Breast epithelium (tissue), 4 donors: ENCODE data around the gene ASB18. TPM values are rescaled to one million over a fixed set of nuclear protein-coding genes. Genes with fewer than 3 reads are reported as not detected.

Experiments
- DNase-seq, 2 donors: peaks; one replicate each; pipeline ENCODE4 v3.0.0-alpha.2; 2019; ENCODE audit warnings: low spot score in 2 of 2
- H3K27ac ChIP-seq, 2 donors: fragments of 200-600 bp; sonication (generic) in 1 of 2; one replicate each; pipeline ENCODE4 v1.5.1; 2016 to 2019; ENCODE audit warnings: mild to moderate bottlenecking in 1 of 2
- H3K27me3 ChIP-seq, 2 donors: fragments of 200-600 bp; sonication (generic) in 1 of 2; one replicate each; pipeline versions ENCODE4 v1.5.1 to v1.6.0; 2017 to 2019; ENCODE audit warnings: control low read depth in 1 of 2, mild to moderate bottlenecking in 1 of 2
- H3K36me3 ChIP-seq: fragments of 200-600 bp; one replicate; pipeline ENCODE4 v1.5.1; 2019
- H3K4me1 ChIP-seq, 2 donors: fragments of 200-600 bp; sonication (generic); one replicate each; pipeline ENCODE4 v1.5.1; 2016 to 2019; ENCODE audit warnings: control low read depth in 1 of 2
- H3K4me3 ChIP-seq, 3 donors: fragments of 200-600 bp; sonication (generic); 1 replicate in 2 of 3; 2 replicates in 1 of 3; pipeline ENCODE4 v1.5.1; 2016 to 2019; ENCODE audit warnings: mild to moderate bottlenecking in 3 of 3, moderate library complexity in 2 of 3
- H3K9me3 ChIP-seq, 2 donors: fragments of 200-600 bp; sonication (generic) in 1 of 2; one replicate each; pipeline ENCODE4 v1.5.1; 2016 to 2019; ENCODE audit warnings: control low read depth in 1 of 2
- CTCF ChIP-seq, 3 donors: fragments of 450-650 bp; IDR thresholded peaks; one replicate each; pipeline ENCODE4 v1.5.1; 2016 to 2017; ENCODE audit warnings: antibody characterized with exemption in 3 of 3, mild to moderate bottlenecking in 3 of 3, moderate library complexity in 3 of 3
- POLR2A ChIP-seq: fragments of 450-650 bp; IDR thresholded peaks from one replicate; pipeline ENCODE4 v1.6.1; 2016; ENCODE audit warnings: antibody characterized with exemption, mild to moderate bottlenecking, moderate library complexity
- POLR2AphosphoS5 ChIP-seq, 3 donors: sonication (generic); formaldehyde crosslinking; IDR thresholded peaks; one replicate each; pipeline ENCODE4 v1.6.1; 2017; ENCODE audit warnings: antibody characterized with exemption in 3 of 3
- intact Hi-C: fragments of 100-400 bp; cut with DNase I; formaldehyde crosslinking; loops from one replicate; pipeline ENCODE4 v1.15.1; 2023; ENCODE audit warnings: low total_unique reads
- total RNA-seq, 3 donors: library from RNA; depleted of rRNA; stranded (reverse); fragments of >200 nt; gene quantifications; one replicate each; pipeline ENCODE4 v1.1.0, GENCODE V29; 2016

The ASB18 gene
- total RNA-seq, 3 donors from 2014 or later: not detected

- no peak for TF ChIP-seq POLR2A
- no peak for DNase-seq
- intact Hi-C loops: no loop called here
- no peaks in the 10 kb centered on the region for H3K9me3 ChIP-seq
- H3K27me3 ChIP-seq: peaks cover 0 to 42% of the 10 kb centered on the region in 2 donors
- H3K4me1 ChIP-seq: no peaks in the 10 kb centered on the region
- H3K4me3 ChIP-seq: no peak overlapping the region
- H3K36me3 ChIP-seq: no peaks in the 10 kb centered on the region
- no peak overlapping the region for H3K27ac ChIP-seq
Measured at GRCh38 chr2:236215761-236216333, 48.4 kb downstream of the ASB18 start.

- intact Hi-C loops: no loop called here
- no peaks in the 10 kb centered on the region for H3K9me3 ChIP-seq
- peaks cover 0 to 42% of the 10 kb centered on the region in 2 donors for H3K27me3 ChIP-seq
- no peaks in the 10 kb centered on the region for H3K36me3 ChIP-seq
- DNase-seq: no peak
- TF ChIP-seq CTCF (IDR thresholded peaks at IDR 0.05) (no peak), POLR2A (no peak), POLR2AphosphoS5 (IDR thresholded peaks at IDR 0.05) (no peak)
- H3K4me3 ChIP-seq: no peak overlapping the region
- H3K27ac ChIP-seq: no peak overlapping the region
- no peaks in the 10 kb centered on the region for H3K4me1 ChIP-seq
Measured at GRCh38 chr2:236215196-236215595, 49.0 kb downstream of the ASB18 start.

- Histone ChIP-seq H3K4me3 (no peak overlapping the region), H3K36me3 (no peaks in the 10 kb centered on the region), H3K27ac (no peak overlapping the region), H3K4me1 (no peaks in the 10 kb centered on the region), H3K27me3 (peaks cover 0 to 46% of the 10 kb centered on the region in 2 donors), H3K9me3 (no peaks in the 10 kb centered on the region)
- no peak for DNase-seq
- TF ChIP-seq POLR2AphosphoS5 (IDR thresholded peaks at IDR 0.05) (no peak), CTCF (IDR thresholded peaks at IDR 0.05) (no peak), POLR2A (no peak)
- intact Hi-C loops: no loop called here
Measured at GRCh38 chr2:236214376-236214995, 49.7 kb downstream of the ASB18 start.

- no peaks in the 10 kb centered on the region for H3K36me3 ChIP-seq
- H3K27ac ChIP-seq: no peak overlapping the region
- H3K9me3 ChIP-seq: peaks cover 0 to 6% of the 10 kb centered on the region in 2 donors
- H3K4me1 ChIP-seq: no peaks in the 10 kb centered on the region
- TF ChIP-seq POLR2A (no peak), CTCF (IDR thresholded peaks at IDR 0.05) (no peak), POLR2AphosphoS5 (IDR thresholded peaks at IDR 0.05) (no peak)
- no peak overlapping the region for H3K4me3 ChIP-seq
- H3K27me3 ChIP-seq: peaks cover 0 to 36% of the 10 kb centered on the region in 2 donors
- intact Hi-C loops: no loop called here
- no peak for DNase-seq
Measured at GRCh38 chr2:236211296-236211695, 52.9 kb downstream of the ASB18 start.

- Histone ChIP-seq H3K36me3 (no peaks in the 10 kb centered on the region), H3K27ac (no peak overlapping the region), H3K27me3 (peaks cover 0 to 28% of the 10 kb centered on the region in 2 donors), H3K4me3 (no peak overlapping the region), H3K9me3 (peaks cover 0 to 13% of the 10 kb centered on the region in 2 donors), H3K4me1 (no peaks in the 10 kb centered on the region)
- no peak for DNase-seq
- TF ChIP-seq POLR2AphosphoS5 (IDR thresholded peaks at IDR 0.05): no peak
- TF ChIP-seq CTCF (IDR thresholded peaks at IDR 0.05): no peak
- TF ChIP-seq POLR2A: no peak
- intact Hi-C loops: no loop called here
Measured at GRCh38 chr2:236210536-236210935, 53.7 kb downstream of the ASB18 start.
